Breast epithelium (tissue), 4 donors: ENCODE results near the gene PTPRK. TPM values are rescaled to one million over a fixed set of nuclear protein-coding genes. Genes with fewer than 3 reads are reported as not detected.

Experiments used
- DNase-seq, 2 donors: peaks; one replicate each; pipeline ENCODE4 v3.0.0-alpha.2; 2019; ENCODE audit warnings: low spot score in 2 of 2
- H3K27ac ChIP-seq, 2 donors: fragments of 200-600 bp; sonication (generic) in 1 of 2; one replicate each; pipeline ENCODE4 v1.5.1; 2016 to 2019; ENCODE audit warnings: mild to moderate bottlenecking in 1 of 2
- H3K27me3 ChIP-seq, 2 donors: fragments of 200-600 bp; sonication (generic) in 1 of 2; one replicate each; pipeline versions ENCODE4 v1.5.1 to v1.6.0; 2017 to 2019; ENCODE audit warnings: control low read depth in 1 of 2, mild to moderate bottlenecking in 1 of 2
- H3K36me3 ChIP-seq: fragments of 200-600 bp; one replicate; pipeline ENCODE4 v1.5.1; 2019
- H3K4me1 ChIP-seq, 2 donors: fragments of 200-600 bp; sonication (generic); one replicate each; pipeline ENCODE4 v1.5.1; 2016 to 2019; ENCODE audit warnings: control low read depth in 1 of 2
- H3K4me3 ChIP-seq, 3 donors: fragments of 200-600 bp; sonication (generic); 1 replicate in 2 of 3; 2 replicates in 1 of 3; pipeline ENCODE4 v1.5.1; 2016 to 2019; ENCODE audit warnings: mild to moderate bottlenecking in 3 of 3, moderate library complexity in 2 of 3
- H3K9me3 ChIP-seq, 2 donors: fragments of 200-600 bp; sonication (generic) in 1 of 2; one replicate each; pipeline ENCODE4 v1.5.1; 2016 to 2019; ENCODE audit warnings: control low read depth in 1 of 2
- POLR2A ChIP-seq: fragments of 450-650 bp; IDR thresholded peaks from one replicate; pipeline ENCODE4 v1.6.1; 2016; ENCODE audit warnings: antibody characterized with exemption, mild to moderate bottlenecking, moderate library complexity
- POLR2AphosphoS5 ChIP-seq, 3 donors: sonication (generic); formaldehyde crosslinking; IDR thresholded peaks; one replicate each; pipeline ENCODE4 v1.6.1; 2017; ENCODE audit warnings: antibody characterized with exemption in 3 of 3
- intact Hi-C: fragments of 100-400 bp; cut with DNase I; formaldehyde crosslinking; loops from one replicate; pipeline ENCODE4 v1.15.1; 2023; ENCODE audit warnings: low total_unique reads
- total RNA-seq, 3 donors: library from RNA; depleted of rRNA; stranded (reverse); fragments of >200 nt; gene quantifications; one replicate each; pipeline ENCODE4 v1.1.0, GENCODE V29; 2016
- TF ChIP-seq, protein P1 (sequence below), 3 donors: fragments of 450-650 bp; IDR thresholded peaks; one replicate each; pipeline ENCODE4 v1.5.1; 2016 to 2017; ENCODE audit warnings: antibody characterized with exemption in 3 of 3, mild to moderate bottlenecking in 3 of 3, moderate library complexity in 3 of 3

PTPRK gene
- total RNA-seq, 3 donors from 2014 or later, result 29.1 to 134 (median 77.0) TPM

DNA sequence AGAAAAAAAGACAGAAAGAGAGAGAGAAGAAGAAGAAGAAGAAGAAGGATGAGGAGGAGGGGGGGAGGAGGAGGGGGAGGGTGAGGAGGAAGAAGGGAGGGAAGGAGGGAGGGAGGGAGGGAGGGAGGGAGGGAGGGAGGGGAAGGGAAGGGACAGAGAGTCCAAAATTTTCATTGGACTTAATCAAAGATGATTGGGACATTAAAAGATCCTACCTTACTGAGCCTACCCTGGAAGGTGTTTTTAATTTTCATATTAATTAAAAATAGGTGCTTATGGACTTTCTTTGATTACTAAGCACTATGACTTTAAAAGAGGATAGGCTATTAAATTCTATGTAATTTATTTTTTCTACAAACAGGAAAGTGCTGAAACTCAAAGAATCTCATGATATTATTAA is 319.6 kb downstream of the PTPRK start:
- no peak for DNase-seq
- intact Hi-C loops, result no loop called here
- Histone ChIP-seq H3K27me3 (no peaks in the 10 kb centered on the region), H3K9me3 (no peaks in the 10 kb centered on the region), H3K4me3 (no peak overlapping the region), H3K36me3 (no peaks in the 10 kb centered on the region), H3K4me1 (no peaks in the 10 kb centered on the region), H3K27ac (no peak overlapping the region)
- TF ChIP-seq POLR2AphosphoS5 (IDR thresholded peaks at IDR 0.05), result no peak
- no peak for TF ChIP-seq POLR2A
- TF ChIP-seq, protein P1, sequence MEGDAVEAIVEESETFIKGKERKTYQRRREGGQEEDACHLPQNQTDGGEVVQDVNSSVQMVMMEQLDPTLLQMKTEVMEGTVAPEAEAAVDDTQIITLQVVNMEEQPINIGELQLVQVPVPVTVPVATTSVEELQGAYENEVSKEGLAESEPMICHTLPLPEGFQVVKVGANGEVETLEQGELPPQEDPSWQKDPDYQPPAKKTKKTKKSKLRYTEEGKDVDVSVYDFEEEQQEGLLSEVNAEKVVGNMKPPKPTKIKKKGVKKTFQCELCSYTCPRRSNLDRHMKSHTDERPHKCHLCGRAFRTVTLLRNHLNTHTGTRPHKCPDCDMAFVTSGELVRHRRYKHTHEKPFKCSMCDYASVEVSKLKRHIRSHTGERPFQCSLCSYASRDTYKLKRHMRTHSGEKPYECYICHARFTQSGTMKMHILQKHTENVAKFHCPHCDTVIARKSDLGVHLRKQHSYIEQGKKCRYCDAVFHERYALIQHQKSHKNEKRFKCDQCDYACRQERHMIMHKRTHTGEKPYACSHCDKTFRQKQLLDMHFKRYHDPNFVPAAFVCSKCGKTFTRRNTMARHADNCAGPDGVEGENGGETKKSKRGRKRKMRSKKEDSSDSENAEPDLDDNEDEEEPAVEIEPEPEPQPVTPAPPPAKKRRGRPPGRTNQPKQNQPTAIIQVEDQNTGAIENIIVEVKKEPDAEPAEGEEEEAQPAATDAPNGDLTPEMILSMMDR (IDR thresholded peaks at IDR 0.05), result no peak

DNA sequence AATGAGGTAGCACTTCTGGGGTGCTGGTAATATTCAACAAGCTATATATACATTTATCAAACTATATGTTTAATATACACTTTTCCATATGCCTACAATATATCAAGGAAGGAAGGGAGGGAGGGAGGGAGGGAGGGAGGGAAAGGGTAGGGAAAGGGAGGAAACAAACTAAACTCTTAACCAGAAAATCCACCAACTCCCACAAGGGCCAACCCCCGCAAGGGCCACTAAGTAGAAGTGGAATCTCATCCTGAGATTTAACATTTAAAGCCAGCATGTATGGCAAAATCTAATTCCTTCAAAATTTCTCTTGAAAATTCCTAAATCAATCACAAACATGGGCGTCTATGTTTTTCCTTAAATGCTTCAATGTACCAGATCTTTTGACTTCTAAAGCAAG is 320.9 kb downstream of the PTPRK start:
- no peak overlapping the region for H3K27ac ChIP-seq
- H3K4me3 ChIP-seq, result no peak overlapping the region
- TF ChIP-seq, protein P1 (IDR thresholded peaks at IDR 0.05), result no peak
- no peak for TF ChIP-seq POLR2A
- TF ChIP-seq POLR2AphosphoS5 (IDR thresholded peaks at IDR 0.05), result no peak
- DNase-seq, result no peak
- H3K9me3 ChIP-seq, result no peaks in the 10 kb centered on the region
- no peaks in the 10 kb centered on the region for H3K27me3 ChIP-seq
- intact Hi-C loops, result no loop called here
- no peaks in the 10 kb centered on the region for H3K36me3 ChIP-seq
- H3K4me1 ChIP-seq, result no peaks in the 10 kb centered on the region

DNA sequence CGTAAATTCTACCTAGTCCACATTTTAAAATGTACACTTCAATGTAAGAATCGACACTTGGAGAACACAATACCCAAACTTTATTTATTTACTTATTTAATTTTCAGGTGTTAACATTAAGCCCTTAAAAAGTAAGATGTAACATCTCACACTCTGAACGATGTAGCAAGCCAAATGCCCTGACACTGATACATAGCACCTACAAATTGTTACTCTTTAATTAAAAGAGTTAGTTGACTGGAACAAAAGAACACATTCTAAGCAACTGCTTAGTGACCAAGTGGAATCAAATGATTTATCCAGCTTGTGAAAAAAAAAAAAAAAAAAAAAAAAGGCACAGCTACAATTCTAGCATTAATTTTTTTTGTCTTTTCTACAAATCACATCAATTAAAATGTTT is 327.4 kb downstream of the PTPRK start:
- DNase-seq, result no peak
- intact Hi-C loops, result no loop called here
- TF ChIP-seq POLR2AphosphoS5 (IDR thresholded peaks at IDR 0.05) (no peak), POLR2A (no peak)
- TF ChIP-seq, protein P1 (IDR thresholded peaks at IDR 0.05), result no peak
- H3K4me3 ChIP-seq, result no peak overlapping the region
- H3K4me1 ChIP-seq, result no peaks in the 10 kb centered on the region
- no peak overlapping the region for H3K27ac ChIP-seq
- H3K27me3 ChIP-seq, result no peaks in the 10 kb centered on the region
- H3K9me3 ChIP-seq, result no peaks in the 10 kb centered on the region
- H3K36me3 ChIP-seq, result no peaks in the 10 kb centered on the region

DNA sequence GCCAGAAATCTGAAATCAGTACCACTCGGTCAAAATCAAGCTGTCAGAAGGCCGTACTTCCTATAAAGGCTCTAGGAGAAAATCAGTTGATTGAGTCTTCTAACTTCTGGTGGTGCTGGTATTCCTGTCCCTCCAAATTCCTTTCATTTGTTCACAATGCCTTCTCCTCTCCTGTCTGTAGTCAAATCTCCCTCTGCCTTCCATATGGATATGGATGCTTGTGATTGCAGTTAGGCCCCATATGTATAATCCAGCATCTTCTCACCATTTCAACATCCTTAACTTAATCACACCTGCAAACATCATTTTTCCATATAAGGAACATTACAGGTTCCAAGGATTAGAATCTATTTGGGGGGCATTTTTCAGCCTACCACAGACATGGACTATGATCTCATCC is 331.7 kb downstream of the PTPRK start:
- intact Hi-C loops, result no loop called here
- no peak for TF ChIP-seq POLR2A
- no peak for TF ChIP-seq POLR2AphosphoS5 (IDR thresholded peaks at IDR 0.05)
- TF ChIP-seq, protein P1 (IDR thresholded peaks at IDR 0.05), result no peak
- no peak for DNase-seq
- H3K9me3 ChIP-seq, result no peaks in the 10 kb centered on the region
- no peaks in the 10 kb centered on the region for H3K4me1 ChIP-seq
- H3K4me3 ChIP-seq, result no peak overlapping the region
- no peaks in the 10 kb centered on the region for H3K27me3 ChIP-seq
- no peaks in the 10 kb centered on the region for H3K36me3 ChIP-seq
- no peak overlapping the region for H3K27ac ChIP-seq

DNA sequence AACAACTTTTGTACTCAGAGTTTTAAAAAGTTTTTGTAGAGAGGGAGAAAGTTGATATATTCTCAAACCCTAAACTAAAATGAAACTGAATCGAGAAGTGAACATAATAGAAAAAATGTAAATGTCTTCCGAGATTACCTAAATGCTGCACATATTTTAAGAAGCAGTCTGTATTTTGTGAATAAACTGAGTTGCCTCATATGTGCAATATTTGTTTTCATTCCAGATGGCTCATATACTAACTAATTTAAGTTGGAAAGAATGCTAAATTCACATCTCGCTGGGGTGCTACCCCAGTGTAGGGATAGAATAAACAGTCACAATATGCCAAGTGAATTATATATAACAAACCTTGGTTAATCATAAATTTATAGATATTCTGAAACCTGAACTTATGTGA is 333.7 kb downstream of the PTPRK start:
- Histone ChIP-seq H3K36me3 (no peaks in the 10 kb centered on the region), H3K4me3 (no peak overlapping the region)

More for the DNA sequence above, 333.7 kb downstream of the PTPRK start:
- intact Hi-C loops, result no loop called here
- no peak for DNase-seq
- no peaks in the 10 kb centered on the region for H3K27me3 ChIP-seq
- no peaks in the 10 kb centered on the region for H3K9me3 ChIP-seq
- TF ChIP-seq, protein P1 (IDR thresholded peaks at IDR 0.05), result no peak
- TF ChIP-seq POLR2AphosphoS5 (IDR thresholded peaks at IDR 0.05) (no peak), POLR2A (no peak)
- no peaks in the 10 kb centered on the region for H3K4me1 ChIP-seq
- H3K27ac ChIP-seq, result no peak overlapping the region
